Osteocyte (in vitro differentiated cells): ENCODE results near the gene NSUN2. TPM values are rescaled to one million over a fixed set of nuclear protein-coding genes. Genes with fewer than 3 reads are reported as not detected.
A peak's percentile ranks its signal among the peaks of the same experiment; 100 is the strongest.

Experiments
- DNase-seq: peaks from one replicate; pipeline ENCODE4 v3.0.0; 2021; ENCODE audit warnings: mixed read lengths; ENCODE audit not compliant: unreplicated experiment; ENCODE audit errors: extremely low spot score
- H3K27ac Mint-ChIP-seq: one replicate; pipeline ENCODE4 v1.8.0; 2021; ENCODE audit warnings: mild to moderate bottlenecking, mixed read lengths; ENCODE audit not compliant: unreplicated experiment
- H3K27me3 Mint-ChIP-seq: one replicate; pipeline ENCODE4 v1.8.0; 2021; ENCODE audit warnings: mixed read lengths; ENCODE audit not compliant: unreplicated experiment
- H3K36me3 Mint-ChIP-seq: one replicate; pipeline ENCODE4 v1.8.0; 2021; ENCODE audit warnings: mixed read lengths; ENCODE audit not compliant: unreplicated experiment
- H3K4me1 Mint-ChIP-seq: one replicate; pipeline ENCODE4 v1.8.0; 2021; ENCODE audit warnings: mixed read lengths; ENCODE audit not compliant: unreplicated experiment
- H3K4me3 Mint-ChIP-seq: one replicate; pipeline ENCODE4 v1.8.0; 2021; ENCODE audit warnings: mild to moderate bottlenecking, moderate library complexity, mixed read lengths; ENCODE audit not compliant: unreplicated experiment
- H3K9me3 Mint-ChIP-seq: one replicate; pipeline ENCODE4 v1.8.0; 2021; ENCODE audit warnings: mixed read lengths; ENCODE audit not compliant: unreplicated experiment
- total RNA-seq: library from RNA; stranded (reverse); gene quantifications from 2 replicates; pipeline ENCODE4 v1.2.1, GENCODE V29; 2021
- TF ChIP-seq, protein P1 (sequence below): fragments of 200-600 bp; sonication (generic); IDR thresholded peaks from 2 replicates; pipeline ENCODE4 v1.5.0; 2021; ENCODE audit warnings: antibody characterized with exemption, mild to moderate bottlenecking, moderate library complexity

Gene NSUN2
- total RNA-seq, 1 donor from 2014 or later = 48.7 TPM

DNA sequence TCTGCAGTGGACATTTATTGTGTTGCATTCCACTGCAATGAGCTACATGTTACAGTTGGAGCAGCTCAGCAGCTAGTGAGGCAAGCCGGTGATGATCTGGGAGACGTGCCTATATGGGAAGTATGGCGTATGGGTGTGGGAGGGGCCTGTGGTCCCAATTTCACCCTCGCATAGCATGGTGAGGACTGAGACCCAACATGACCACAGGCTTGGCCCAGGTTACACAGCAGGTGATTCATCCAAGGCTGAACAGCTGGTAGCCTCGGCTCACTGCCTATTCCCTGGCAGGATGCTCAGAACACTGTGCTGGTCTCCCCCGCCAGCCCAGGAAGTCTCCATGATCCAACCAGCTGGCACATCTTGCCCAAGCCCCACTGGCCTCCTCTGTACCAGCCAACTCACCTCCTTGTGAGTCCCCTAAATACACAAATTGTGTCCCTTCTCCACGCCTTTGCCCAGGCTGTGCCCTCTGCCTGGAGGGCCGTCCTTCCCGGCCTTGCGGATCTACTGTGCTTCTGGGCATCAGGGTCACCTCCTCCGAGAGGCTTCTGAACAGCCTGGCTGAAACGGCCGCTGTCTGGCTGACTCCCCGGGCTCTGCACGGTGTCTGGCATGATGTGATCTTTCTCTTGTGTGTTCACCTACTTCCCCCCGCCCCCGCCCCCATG is 81.4 kb downstream of the NSUN2 start:
- Mint-ChIP-seq H3K4me1 (peaks cover 12% of the 10 kb centered on the region), H3K27me3 (no peaks in the 10 kb centered on the region), H3K4me3 (no peak overlapping the region), H3K9me3 (no peaks in the 10 kb centered on the region), H3K36me3 (no peaks in the 10 kb centered on the region), H3K27ac (no peak overlapping the region)
- DNase-seq = peak; percentile 69
- TF ChIP-seq, protein P1, sequence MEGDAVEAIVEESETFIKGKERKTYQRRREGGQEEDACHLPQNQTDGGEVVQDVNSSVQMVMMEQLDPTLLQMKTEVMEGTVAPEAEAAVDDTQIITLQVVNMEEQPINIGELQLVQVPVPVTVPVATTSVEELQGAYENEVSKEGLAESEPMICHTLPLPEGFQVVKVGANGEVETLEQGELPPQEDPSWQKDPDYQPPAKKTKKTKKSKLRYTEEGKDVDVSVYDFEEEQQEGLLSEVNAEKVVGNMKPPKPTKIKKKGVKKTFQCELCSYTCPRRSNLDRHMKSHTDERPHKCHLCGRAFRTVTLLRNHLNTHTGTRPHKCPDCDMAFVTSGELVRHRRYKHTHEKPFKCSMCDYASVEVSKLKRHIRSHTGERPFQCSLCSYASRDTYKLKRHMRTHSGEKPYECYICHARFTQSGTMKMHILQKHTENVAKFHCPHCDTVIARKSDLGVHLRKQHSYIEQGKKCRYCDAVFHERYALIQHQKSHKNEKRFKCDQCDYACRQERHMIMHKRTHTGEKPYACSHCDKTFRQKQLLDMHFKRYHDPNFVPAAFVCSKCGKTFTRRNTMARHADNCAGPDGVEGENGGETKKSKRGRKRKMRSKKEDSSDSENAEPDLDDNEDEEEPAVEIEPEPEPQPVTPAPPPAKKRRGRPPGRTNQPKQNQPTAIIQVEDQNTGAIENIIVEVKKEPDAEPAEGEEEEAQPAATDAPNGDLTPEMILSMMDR = no peak

DNA sequence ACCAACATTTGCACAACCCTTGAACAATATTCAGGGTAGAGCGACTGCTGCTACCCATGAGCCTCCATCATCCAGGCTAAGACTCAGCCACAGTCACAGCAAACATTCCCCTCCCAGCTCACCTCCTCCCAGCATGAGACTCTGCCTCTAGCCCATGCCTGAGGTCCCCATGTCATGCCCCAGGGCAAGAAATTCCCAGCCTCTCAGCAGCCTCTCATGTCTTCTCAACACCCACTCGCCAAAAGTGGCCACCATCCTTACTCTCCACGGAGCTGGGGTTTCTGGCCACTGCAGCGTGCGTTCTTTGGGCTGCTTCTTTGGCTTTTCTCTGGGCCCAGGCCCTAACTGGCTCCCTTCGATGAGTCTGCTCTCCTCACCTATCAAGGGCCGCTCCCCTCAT is 82.2 kb downstream of the NSUN2 start:
- no peak overlapping the region for H3K4me3 Mint-ChIP-seq
- no peak overlapping the region for H3K27ac Mint-ChIP-seq
- H3K36me3 Mint-ChIP-seq = no peaks in the 10 kb centered on the region
- H3K4me1 Mint-ChIP-seq = peaks cover 9% of the 10 kb centered on the region
- H3K27me3 Mint-ChIP-seq = no peaks in the 10 kb centered on the region
- H3K9me3 Mint-ChIP-seq = no peaks in the 10 kb centered on the region
- DNase-seq = peak; percentile 48
- TF ChIP-seq, protein P1 = no peak

Other genes starting within 250 kb of the NSUN2 start
- not detected in 2 replicates for gene UBE2QL1, start 184.2 kb downstream of the NSUN2 start, total RNA-seq
- gene SRD5A1, start 396 bp upstream of the NSUN2 start, total RNA-seq = 25.0 and 28.5 TPM in 2 replicates
- 21.3 and 21.6 TPM in 2 replicates for gene TENT4A, start 80.4 kb upstream of the NSUN2 start, total RNA-seq